ENCODE data around the gene HMCN2.

Gene HMCN2

DNA sequence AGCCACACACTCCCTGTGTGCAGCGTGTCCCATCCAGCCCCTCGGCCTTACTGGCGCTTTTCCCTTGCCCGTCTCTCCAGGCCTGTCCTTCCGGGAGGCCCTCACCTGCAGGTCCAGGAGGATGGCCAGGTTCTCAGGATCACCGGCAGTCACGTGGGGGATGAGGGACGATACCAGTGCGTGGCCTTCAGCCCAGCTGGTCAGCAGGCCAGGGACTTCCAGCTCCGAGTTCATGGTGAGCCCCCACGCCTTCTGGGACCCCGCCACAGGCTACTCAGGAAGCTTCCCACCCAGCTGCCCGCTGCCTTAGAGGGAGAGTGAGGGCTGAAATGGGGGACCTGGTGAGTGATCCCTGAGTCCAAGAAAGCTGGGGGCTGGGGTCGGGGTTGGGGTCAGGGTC is 85.8 kb downstream of the HMCN2 start:
- no peak overlapping the region for H3K4me3 ChIP-seq (ENCODE audit: low read depth, low read length)
- DNase-seq (ENCODE audit: low read depth), result no peak
- TF ChIP-seq, protein P1, sequence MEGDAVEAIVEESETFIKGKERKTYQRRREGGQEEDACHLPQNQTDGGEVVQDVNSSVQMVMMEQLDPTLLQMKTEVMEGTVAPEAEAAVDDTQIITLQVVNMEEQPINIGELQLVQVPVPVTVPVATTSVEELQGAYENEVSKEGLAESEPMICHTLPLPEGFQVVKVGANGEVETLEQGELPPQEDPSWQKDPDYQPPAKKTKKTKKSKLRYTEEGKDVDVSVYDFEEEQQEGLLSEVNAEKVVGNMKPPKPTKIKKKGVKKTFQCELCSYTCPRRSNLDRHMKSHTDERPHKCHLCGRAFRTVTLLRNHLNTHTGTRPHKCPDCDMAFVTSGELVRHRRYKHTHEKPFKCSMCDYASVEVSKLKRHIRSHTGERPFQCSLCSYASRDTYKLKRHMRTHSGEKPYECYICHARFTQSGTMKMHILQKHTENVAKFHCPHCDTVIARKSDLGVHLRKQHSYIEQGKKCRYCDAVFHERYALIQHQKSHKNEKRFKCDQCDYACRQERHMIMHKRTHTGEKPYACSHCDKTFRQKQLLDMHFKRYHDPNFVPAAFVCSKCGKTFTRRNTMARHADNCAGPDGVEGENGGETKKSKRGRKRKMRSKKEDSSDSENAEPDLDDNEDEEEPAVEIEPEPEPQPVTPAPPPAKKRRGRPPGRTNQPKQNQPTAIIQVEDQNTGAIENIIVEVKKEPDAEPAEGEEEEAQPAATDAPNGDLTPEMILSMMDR (IDR thresholded peaks at IDR 0.05; ENCODE audit: insufficient read depth, low read depth, low read length, missing control alignments), result no peak

DNA sequence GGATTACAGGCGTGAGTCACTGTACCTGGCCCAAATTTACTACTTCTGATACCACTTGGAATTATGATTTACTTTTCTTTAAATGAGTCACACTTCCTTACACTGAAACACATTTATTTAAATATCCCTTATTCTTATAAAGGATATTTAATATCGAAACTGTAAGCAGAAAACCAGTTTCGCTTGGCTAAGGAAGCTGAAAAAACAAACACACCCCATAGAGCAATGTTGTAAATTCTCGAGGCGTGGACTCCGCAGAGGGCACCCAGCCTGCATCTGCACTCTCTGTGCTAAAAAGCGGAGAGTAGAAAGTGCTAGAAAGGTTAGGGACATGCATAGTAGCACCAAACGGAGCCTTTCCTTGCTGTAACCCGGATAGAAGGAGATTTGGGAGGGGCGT is 86.5 kb downstream of the HMCN2 start:
- H3K4me3 ChIP-seq (ENCODE audit: low read depth, low read length), result no peak overlapping the region
- TF ChIP-seq, protein P1 (IDR thresholded peaks at IDR 0.05; ENCODE audit: insufficient read depth, low read depth, low read length, missing control alignments), result no peak
- no peak for DNase-seq (ENCODE audit: low read depth)

DNA sequence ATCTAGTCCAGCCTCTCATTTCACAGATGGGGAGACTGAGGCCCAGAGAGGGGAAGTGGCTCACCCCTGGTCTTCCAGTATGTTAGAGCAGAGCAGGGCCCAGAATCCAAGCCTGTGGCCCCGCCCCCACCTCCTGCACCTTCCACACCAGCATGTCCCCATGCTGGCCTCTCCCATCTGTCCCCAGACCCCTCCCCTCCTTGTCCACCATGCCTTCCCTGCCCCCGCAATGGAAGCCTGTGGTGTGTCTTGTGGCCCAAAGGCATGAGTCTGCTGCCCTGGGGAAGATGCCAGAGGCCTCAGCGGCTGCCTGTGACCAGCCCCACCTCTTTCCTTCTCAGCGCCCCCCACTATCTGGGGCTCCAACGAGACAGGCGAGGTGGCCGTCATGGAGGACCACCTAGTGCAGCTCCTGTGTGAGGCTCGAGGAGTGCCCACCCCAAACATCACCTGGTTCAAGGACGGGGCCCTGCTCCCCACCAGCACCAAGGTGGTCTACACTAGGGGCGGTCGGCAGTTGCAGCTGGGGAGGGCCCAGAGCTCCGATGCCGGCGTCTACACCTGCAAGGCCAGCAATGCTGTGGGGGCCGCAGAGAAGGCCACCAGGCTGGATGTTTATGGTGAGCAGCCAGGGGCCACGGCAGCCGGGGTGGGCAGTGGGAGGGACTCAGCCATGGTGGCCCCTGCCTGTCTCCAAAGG is 87.2 kb downstream of the HMCN2 start:
- DNase-seq (ENCODE audit: low read depth), result no peak
- TF ChIP-seq, protein P1 (IDR thresholded peaks at IDR 0.05; ENCODE audit: insufficient read depth, low read depth, low read length, missing control alignments), result no peak
- no peak overlapping the region for H3K4me3 ChIP-seq (ENCODE audit: low read depth, low read length)

DNA sequence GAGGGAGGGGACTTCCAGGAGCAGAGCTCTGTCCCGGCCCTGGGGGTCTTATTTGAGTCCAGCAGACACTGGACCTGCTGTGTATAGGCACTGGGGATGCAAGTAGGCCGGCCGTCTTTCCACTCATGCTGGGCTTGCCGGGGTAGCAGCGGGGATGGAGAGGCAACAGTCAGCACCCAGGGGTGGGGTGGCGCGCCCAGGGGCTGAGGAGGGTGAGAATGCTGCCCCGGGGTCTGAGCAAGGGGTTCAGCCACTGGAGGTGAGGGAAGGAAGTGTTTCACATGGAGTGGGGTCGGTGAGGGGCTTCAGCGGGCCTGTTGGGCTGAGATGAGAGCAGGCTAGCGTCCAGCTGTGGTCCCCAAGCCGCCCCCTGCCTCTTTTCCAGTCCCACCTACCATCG is 88.8 kb downstream of the HMCN2 start:
- H3K4me3 ChIP-seq (ENCODE audit: low read depth, low read length), result no peak overlapping the region
- DNase-seq (ENCODE audit: low read depth), result no peak
- TF ChIP-seq, protein P1 (IDR thresholded peaks at IDR 0.05; ENCODE audit: insufficient read depth, low read depth, low read length, missing control alignments), result no peak

DNA sequence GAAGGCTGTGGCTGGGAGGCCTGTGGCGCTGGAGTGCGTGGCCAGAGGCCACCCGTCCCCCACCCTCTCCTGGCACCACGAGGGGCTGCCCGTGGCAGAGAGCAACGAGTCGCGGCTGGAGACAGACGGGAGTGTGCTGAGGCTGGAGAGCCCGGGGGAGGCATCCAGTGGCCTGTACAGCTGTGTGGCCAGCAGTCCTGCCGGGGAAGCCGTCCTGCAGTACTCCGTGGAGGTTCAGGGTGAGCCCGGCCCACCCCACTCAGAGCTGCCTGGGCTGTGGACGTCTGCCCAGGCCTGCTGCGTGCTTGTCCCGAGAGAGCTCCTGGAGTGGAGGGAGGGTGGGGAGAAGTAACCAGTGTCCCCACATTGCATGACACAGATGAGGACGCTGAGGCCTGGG is 89.2 kb downstream of the HMCN2 start:
- DNase-seq (ENCODE audit: low read depth), result no peak
- TF ChIP-seq, protein P1 (IDR thresholded peaks at IDR 0.05; ENCODE audit: insufficient read depth, low read depth, low read length, missing control alignments), result no peak
- H3K4me3 ChIP-seq (ENCODE audit: low read depth, low read length), result no peak overlapping the region

DNA sequence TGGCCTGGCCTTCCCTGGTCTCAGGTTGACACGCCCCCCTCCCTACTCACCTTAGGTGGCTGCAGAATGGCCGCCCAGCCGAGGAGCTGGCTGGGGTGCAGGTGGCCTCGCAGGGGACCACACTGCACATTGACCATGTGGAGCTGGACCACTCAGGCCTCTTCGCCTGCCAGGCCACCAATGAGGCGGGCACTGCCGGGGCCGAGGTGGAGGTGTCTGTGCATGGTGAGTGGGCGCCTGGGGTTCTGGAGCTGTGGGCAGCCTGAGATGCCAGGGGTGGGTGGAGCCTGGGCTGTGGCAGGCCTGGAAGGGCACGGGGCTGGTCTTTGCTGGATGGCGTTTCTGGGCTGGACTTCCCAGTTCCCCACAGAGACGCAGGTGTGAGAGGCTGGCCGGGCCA is 90.5 kb downstream of the HMCN2 start:
- TF ChIP-seq, protein P1 (IDR thresholded peaks at IDR 0.05; ENCODE audit: insufficient read depth, low read depth, low read length, missing control alignments), result no peak
- no peak overlapping the region for H3K4me3 ChIP-seq (ENCODE audit: low read depth, low read length)
- DNase-seq (ENCODE audit: low read depth), result no peak

Data from GM12865 (cell line).